ENCODE measurements around the gene GNA14. TPM values are rescaled to one million over a fixed set of nuclear protein-coding genes. Genes with fewer than 3 reads are reported as not detected.

GNA14 gene
- total RNA-seq, 3 donors from 2014 or later (not counting 1 experiment from before 2014, with no cell fraction given): 1.8 TPM; not detected in 2

GRCh38 chr9:77588271-77588937 is 59.7 kb downstream of the GNA14 start:
- Histone ChIP-seq H3K9me3 (ENCODE audit: control insufficient read depth, insufficient read depth, low read length) (no peaks in the 10 kb centered on the region), H3K36me3 (ENCODE audit: control insufficient read depth, insufficient read depth, low read length) (no peaks in the 10 kb centered on the region), H3K4me1 (ENCODE audit: control insufficient read depth, insufficient read depth, low read length) (no peaks in the 10 kb centered on the region), H3K4me3 (ENCODE audit: low read length) (no peak overlapping the region), H3K27ac (ENCODE audit: low read length) (no peak overlapping the region), H3K27me3 (ENCODE audit: control insufficient read depth, insufficient read depth, low read length) (no peaks in the 10 kb centered on the region)
- DNase-seq (no peak), ATAC-seq (no peak)
- intact Hi-C loops (cut with micrococcal nuclease): no loop called here
- H3K36me3 Mint-ChIP-seq: no peaks in the 10 kb centered on the region
- H3K27ac Mint-ChIP-seq: no peak overlapping the region
- no peaks in the 10 kb centered on the region for H3K9me3 Mint-ChIP-seq
- 35% methylated on average over 2 of the region's 2 CpGs for WGBS (ENCODE audit: insufficient coverage)
- no peak for TF ChIP-seq CTCF (IDR thresholded peaks at IDR 0.05)
- H3K4me3 Mint-ChIP-seq: no peak overlapping the region
- no peaks in the 10 kb centered on the region for H3K4me1 Mint-ChIP-seq
- H3K27me3 Mint-ChIP-seq (ENCODE audit: low read depth in 2 of 2): peaks cover 0 to 12% of the 10 kb centered on the region in 2 donors

GRCh38 chr9:77587851-77588250 is 60.3 kb downstream of the GNA14 start:
- Mint-ChIP-seq H3K9me3 (no peaks in the 10 kb centered on the region), H3K36me3 (no peaks in the 10 kb centered on the region), H3K4me3 (no peak overlapping the region), H3K4me1 (no peaks in the 10 kb centered on the region), H3K27ac (no peak overlapping the region), H3K27me3 (ENCODE audit: low read depth in 2 of 2) (peaks cover 0 to 12% of the 10 kb centered on the region in 2 donors)
- Histone ChIP-seq H3K36me3 (ENCODE audit: control insufficient read depth, insufficient read depth, low read length) (no peaks in the 10 kb centered on the region), H3K4me1 (ENCODE audit: control insufficient read depth, insufficient read depth, low read length) (no peaks in the 10 kb centered on the region), H3K9me3 (ENCODE audit: control insufficient read depth, insufficient read depth, low read length) (no peaks in the 10 kb centered on the region), H3K27ac (ENCODE audit: low read length) (no peak overlapping the region), H3K4me3 (ENCODE audit: low read length) (no peak overlapping the region), H3K27me3 (ENCODE audit: control insufficient read depth, insufficient read depth, low read length) (no peaks in the 10 kb centered on the region)
- intact Hi-C loops (cut with micrococcal nuclease): no loop called here
- DNase-seq (no peak), ATAC-seq (no peak)
- 65% methylated on average over 2 of the region's 2 CpGs for WGBS (ENCODE audit: insufficient coverage)
- no peak for TF ChIP-seq CTCF (IDR thresholded peaks at IDR 0.05)

GRCh38 chr9:77587042-77587441 is 61.1 kb downstream of the GNA14 start:
- DNase-seq (no peak), ATAC-seq (no peak)
- Histone ChIP-seq H3K4me3 (ENCODE audit: low read length) (no peak overlapping the region), H3K27ac (ENCODE audit: low read length) (no peak overlapping the region), H3K9me3 (ENCODE audit: control insufficient read depth, insufficient read depth, low read length) (no peaks in the 10 kb centered on the region), H3K4me1 (ENCODE audit: control insufficient read depth, insufficient read depth, low read length) (no peaks in the 10 kb centered on the region), H3K27me3 (ENCODE audit: control insufficient read depth, insufficient read depth, low read length) (no peaks in the 10 kb centered on the region), H3K36me3 (ENCODE audit: control insufficient read depth, insufficient read depth, low read length) (no peaks in the 10 kb centered on the region)
- TF ChIP-seq CTCF (IDR thresholded peaks at IDR 0.05): no peak
- no peak overlapping the region for H3K4me3 Mint-ChIP-seq
- H3K4me1 Mint-ChIP-seq: no peaks in the 10 kb centered on the region
- H3K27ac Mint-ChIP-seq: no peak overlapping the region
- intact Hi-C loops (cut with micrococcal nuclease): no loop called here
- H3K9me3 Mint-ChIP-seq: no peaks in the 10 kb centered on the region
- H3K36me3 Mint-ChIP-seq: no peaks in the 10 kb centered on the region
- H3K27me3 Mint-ChIP-seq (ENCODE audit: low read depth in 2 of 2): peaks cover 0 to 12% of the 10 kb centered on the region in 2 donors

GRCh38 chr9:77586591-77586990 is 61.5 kb downstream of the GNA14 start:
- H3K4me1 Mint-ChIP-seq: no peaks in the 10 kb centered on the region
- Histone ChIP-seq H3K9me3 (ENCODE audit: control insufficient read depth, insufficient read depth, low read length) (no peaks in the 10 kb centered on the region), H3K36me3 (ENCODE audit: control insufficient read depth, insufficient read depth, low read length) (no peaks in the 10 kb centered on the region), H3K4me1 (ENCODE audit: control insufficient read depth, insufficient read depth, low read length) (no peaks in the 10 kb centered on the region), H3K27ac (ENCODE audit: low read length) (no peak overlapping the region), H3K4me3 (ENCODE audit: low read length) (no peak overlapping the region), H3K27me3 (ENCODE audit: control insufficient read depth, insufficient read depth, low read length) (no peaks in the 10 kb centered on the region)
- no peak overlapping the region for H3K4me3 Mint-ChIP-seq
- intact Hi-C loops (cut with micrococcal nuclease): no loop called here
- no peak overlapping the region for H3K27ac Mint-ChIP-seq
- no peak for ATAC-seq
- peaks cover 0 to 12% of the 10 kb centered on the region in 2 donors for H3K27me3 Mint-ChIP-seq (ENCODE audit: low read depth in 2 of 2)
- no peak for DNase-seq
- WGBS (ENCODE audit: insufficient coverage): 94% methylated on average over 11 of the region's 12 CpGs
- no peak for TF ChIP-seq CTCF (IDR thresholded peaks at IDR 0.05)
- no peaks in the 10 kb centered on the region for H3K9me3 Mint-ChIP-seq
- no peaks in the 10 kb centered on the region for H3K36me3 Mint-ChIP-seq
